Sigmoid colon (tissue), 4 donors: Measurements from ENCODE around the gene SERINC5.

Experiments
- EP300 ChIP-seq, 4 donors: sonication (generic); formaldehyde crosslinking; IDR thresholded peaks; one replicate each; pipeline ENCODE4 v1.6.1; 2017; ENCODE audit warnings: antibody characterized with exemption in 4 of 4
- TF ChIP-seq, protein P1 (sequence below), 4 experiments: fragments of 450-650 bp in 3 of 4; fragments of 200-600 bp in 1 of 4; IDR thresholded peaks; one replicate each; pipeline ENCODE4 v1.5.1; 2016 to 2019; ENCODE audit warnings: antibody characterized with exemption in 4 of 4, mild to moderate bottlenecking in 3 of 4, moderate library complexity in 2 of 4

DNA sequence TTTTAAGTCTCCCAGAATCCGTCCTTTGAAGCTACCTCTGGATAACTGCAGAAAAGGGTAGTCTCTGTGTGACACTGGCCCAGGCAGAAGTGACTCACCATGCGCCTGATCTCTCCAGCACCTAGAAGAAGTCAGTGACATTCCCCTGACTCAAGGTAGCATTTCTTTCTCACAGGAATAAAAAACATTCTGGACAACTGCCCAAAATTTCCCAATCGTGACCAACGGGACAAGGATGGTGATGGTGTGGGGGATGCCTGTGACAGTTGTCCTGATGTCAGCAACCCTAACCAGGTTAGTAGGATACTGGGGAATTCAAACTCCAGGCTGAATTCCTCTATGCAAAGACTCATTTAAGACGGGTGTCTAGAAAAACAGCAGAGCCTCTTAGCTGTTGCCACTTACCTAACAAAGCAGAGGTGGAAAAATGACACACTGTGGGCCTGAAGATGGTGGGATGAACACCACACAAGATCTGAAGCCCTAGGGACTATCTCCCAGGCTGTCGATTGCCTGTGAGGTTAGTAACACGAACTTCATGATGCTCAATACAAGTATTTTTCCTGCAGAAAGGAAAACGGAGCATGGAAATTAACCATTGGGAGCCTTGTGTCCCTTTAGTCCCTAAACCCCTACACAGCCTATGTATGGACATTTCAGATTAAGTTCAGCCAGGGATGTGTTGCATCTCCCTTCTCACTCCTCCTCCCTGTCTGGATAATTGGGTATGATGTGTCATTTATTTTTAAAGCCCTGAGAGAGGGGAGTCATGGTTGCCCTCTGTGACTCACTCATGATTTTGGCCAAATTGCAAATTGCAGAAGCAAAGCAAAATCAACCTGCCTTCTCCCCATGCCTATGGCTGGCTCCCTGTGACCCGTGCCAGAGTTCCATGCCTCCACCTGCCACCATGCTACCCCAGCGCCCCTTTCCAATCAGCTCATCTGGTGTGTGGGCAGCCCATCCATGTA lies 183.5 kb downstream of the SERINC5 start:
- TF ChIP-seq, protein P1, sequence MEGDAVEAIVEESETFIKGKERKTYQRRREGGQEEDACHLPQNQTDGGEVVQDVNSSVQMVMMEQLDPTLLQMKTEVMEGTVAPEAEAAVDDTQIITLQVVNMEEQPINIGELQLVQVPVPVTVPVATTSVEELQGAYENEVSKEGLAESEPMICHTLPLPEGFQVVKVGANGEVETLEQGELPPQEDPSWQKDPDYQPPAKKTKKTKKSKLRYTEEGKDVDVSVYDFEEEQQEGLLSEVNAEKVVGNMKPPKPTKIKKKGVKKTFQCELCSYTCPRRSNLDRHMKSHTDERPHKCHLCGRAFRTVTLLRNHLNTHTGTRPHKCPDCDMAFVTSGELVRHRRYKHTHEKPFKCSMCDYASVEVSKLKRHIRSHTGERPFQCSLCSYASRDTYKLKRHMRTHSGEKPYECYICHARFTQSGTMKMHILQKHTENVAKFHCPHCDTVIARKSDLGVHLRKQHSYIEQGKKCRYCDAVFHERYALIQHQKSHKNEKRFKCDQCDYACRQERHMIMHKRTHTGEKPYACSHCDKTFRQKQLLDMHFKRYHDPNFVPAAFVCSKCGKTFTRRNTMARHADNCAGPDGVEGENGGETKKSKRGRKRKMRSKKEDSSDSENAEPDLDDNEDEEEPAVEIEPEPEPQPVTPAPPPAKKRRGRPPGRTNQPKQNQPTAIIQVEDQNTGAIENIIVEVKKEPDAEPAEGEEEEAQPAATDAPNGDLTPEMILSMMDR (IDR thresholded peaks at IDR 0.05) = no peak
- no peak for TF ChIP-seq EP300 (IDR thresholded peaks at IDR 0.05)
